ENCODE data around the gene PUM2.

The PUM2 gene

DNA sequence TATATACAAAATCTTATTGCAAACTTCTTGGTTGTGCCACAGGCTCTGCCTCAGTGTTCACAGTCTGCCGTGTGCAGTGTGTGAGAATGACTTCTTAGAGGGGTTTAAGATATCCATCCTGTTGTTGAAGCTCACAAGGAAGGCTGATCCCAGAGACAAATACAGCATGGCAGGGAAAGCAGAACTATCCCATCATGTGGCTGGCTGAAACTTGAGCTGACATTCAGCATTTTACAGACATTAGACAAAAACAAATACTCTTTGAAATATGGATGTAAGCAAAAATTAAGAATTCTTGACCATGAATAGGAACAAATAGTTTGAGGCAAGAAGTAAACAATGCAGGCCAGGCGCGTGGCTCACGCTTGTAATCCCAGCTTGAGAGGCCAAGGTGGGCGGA is 12.9 kb upstream of the PUM2 start:
- Histone ChIP-seq H3K9me3 (ENCODE audit: insufficient read depth, low read length) (no peaks in the 10 kb centered on the region), H3K4me3 (ENCODE audit: insufficient read depth, low read length, poor library complexity, severe bottlenecking) (no peak overlapping the region), H3K27ac (ENCODE audit: low read depth, low read length) (no peak overlapping the region), H3K36me3 (ENCODE audit: low read length) (no peaks in the 10 kb centered on the region), H3K4me2 (ENCODE audit: low read depth, low read length, poor library complexity, severe bottlenecking) (no peak overlapping the region), H3F3A (ENCODE audit: insufficient read depth) (no peaks in the 10 kb centered on the region), H3K27me3 (ENCODE audit: low read length) (no peaks in the 10 kb centered on the region), H3K9me2 (replicated peaks; ENCODE audit: insufficient read depth, low read length) (no peaks in the 10 kb centered on the region), H3K79me2 (ENCODE audit: insufficient read depth, low read length) (no peaks in the 10 kb centered on the region), H4K20me1 (ENCODE audit: low read depth, low read length) (no peaks in the 10 kb centered on the region), H3K9ac (ENCODE audit: low read length) (no peak overlapping the region), H2AFZ (ENCODE audit: low read depth, low read length, severe bottlenecking) (no peak overlapping the region)
- TF ChIP-seq CTCF (IDR thresholded peaks at IDR 0.05; ENCODE audit: insufficient read depth, low read length, poor library complexity, severe bottlenecking) (no peak), EZH2phosphoT487 (conservative IDR thresholded peaks at IDR 0.05; ENCODE audit: low read length) (no peak)

DNA sequence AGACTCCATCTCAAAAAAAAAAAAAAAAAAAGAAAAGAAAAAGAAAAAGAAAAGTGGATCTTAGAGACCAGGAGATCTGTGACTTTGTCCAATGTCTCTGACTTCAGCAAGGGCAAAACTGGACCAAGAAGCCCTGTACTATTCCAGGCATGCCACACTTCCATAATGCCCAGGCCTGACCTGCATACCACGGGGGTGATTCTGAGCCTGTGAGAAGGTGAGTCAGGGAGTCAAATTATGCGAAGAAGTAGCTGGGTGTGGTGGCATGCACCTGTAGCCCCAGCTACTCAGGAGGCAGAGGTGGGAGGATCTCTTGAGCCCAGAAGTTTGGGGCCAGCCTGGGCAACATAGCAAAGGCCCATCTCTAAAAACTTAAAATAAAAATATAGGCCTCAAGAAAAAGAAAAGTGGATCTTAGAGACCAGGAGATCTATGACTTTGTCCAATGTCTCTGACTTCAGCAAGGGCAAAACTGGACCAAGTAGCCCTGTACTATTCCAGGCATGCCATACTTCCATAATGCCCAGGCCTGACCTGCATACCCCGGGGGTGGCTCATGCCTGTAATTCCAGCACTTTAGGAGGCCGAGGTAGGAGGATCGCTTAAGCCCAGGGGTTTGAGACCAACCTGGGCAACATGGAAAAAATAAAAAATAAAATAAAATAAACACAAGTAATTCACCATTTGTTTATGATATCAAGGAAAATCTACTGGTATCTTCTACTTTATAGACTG is 12.2 kb upstream of the PUM2 start:
- no peak overlapping the region for H3K27ac ChIP-seq (ENCODE audit: low read depth, low read length)
- no peak overlapping the region for H3K9ac ChIP-seq (ENCODE audit: low read length)
- TF ChIP-seq CTCF (IDR thresholded peaks at IDR 0.05; ENCODE audit: insufficient read depth, low read length, poor library complexity, severe bottlenecking) = no peak
- no peak for TF ChIP-seq EZH2phosphoT487 (conservative IDR thresholded peaks at IDR 0.05; ENCODE audit: low read length)
- H2AFZ ChIP-seq (ENCODE audit: low read depth, low read length, severe bottlenecking) = no peak overlapping the region
- H3K4me2 ChIP-seq (ENCODE audit: low read depth, low read length, poor library complexity, severe bottlenecking) = no peak overlapping the region
- no peaks in the 10 kb centered on the region for H3K9me3 ChIP-seq (ENCODE audit: insufficient read depth, low read length)
- no peaks in the 10 kb centered on the region for H3K9me2 ChIP-seq (replicated peaks; ENCODE audit: insufficient read depth, low read length)
- no peak overlapping the region for H3K4me3 ChIP-seq (ENCODE audit: insufficient read depth, low read length, poor library complexity, severe bottlenecking)
- H3K27me3 ChIP-seq (ENCODE audit: low read length) = no peaks in the 10 kb centered on the region
- no peaks in the 10 kb centered on the region for H3K36me3 ChIP-seq (ENCODE audit: low read length)
- H3K79me2 ChIP-seq (ENCODE audit: insufficient read depth, low read length) = no peaks in the 10 kb centered on the region
- H4K20me1 ChIP-seq (ENCODE audit: low read depth, low read length) = no peaks in the 10 kb centered on the region
- H3F3A ChIP-seq (ENCODE audit: insufficient read depth) = no peaks in the 10 kb centered on the region

- Histone ChIP-seq H3K9me2 (replicated peaks; ENCODE audit: insufficient read depth, low read length) (no peaks in the 10 kb centered on the region), H3K27me3 (ENCODE audit: low read length) (no peaks in the 10 kb centered on the region), H4K20me1 (ENCODE audit: low read depth, low read length) (no peaks in the 10 kb centered on the region), H3K4me3 (ENCODE audit: insufficient read depth, low read length, poor library complexity, severe bottlenecking) (no peak overlapping the region), H2AFZ (ENCODE audit: low read depth, low read length, severe bottlenecking) (no peak overlapping the region), H3F3A (ENCODE audit: insufficient read depth) (no peaks in the 10 kb centered on the region), H3K27ac (ENCODE audit: low read depth, low read length) (no peak overlapping the region), H3K36me3 (ENCODE audit: low read length) (no peaks in the 10 kb centered on the region), H3K9me3 (ENCODE audit: insufficient read depth, low read length) (no peaks in the 10 kb centered on the region), H3K79me2 (ENCODE audit: insufficient read depth, low read length) (no peaks in the 10 kb centered on the region), H3K9ac (ENCODE audit: low read length) (no peak overlapping the region), H3K4me2 (ENCODE audit: low read depth, low read length, poor library complexity, severe bottlenecking) (no peak overlapping the region)
- no peak for TF ChIP-seq CTCF (IDR thresholded peaks at IDR 0.05; ENCODE audit: insufficient read depth, low read length, poor library complexity, severe bottlenecking)
- no peak for TF ChIP-seq EZH2phosphoT487 (conservative IDR thresholded peaks at IDR 0.05; ENCODE audit: low read length)
Observed at GRCh38 chr2:20361893-20362292, 11.2 kb upstream of the PUM2 start.
